Stimulated activated CD4-positive, alpha-beta T cell treated with anti-CD3 and anti-CD28 coated beads, TNF-alpha, amount 100 ng/mL, for 1 hour (primary cell): ENCODE results near the gene CADPS2.

ENCODE experiments used
- DNase-seq, 3 donors: peaks; one replicate each; pipeline ENCODE4 v3.0.0-alpha.2; 2020; ENCODE audit warnings: low read depth in 3 of 3, low spot score in 1 of 3

Gene CADPS2

DNA sequence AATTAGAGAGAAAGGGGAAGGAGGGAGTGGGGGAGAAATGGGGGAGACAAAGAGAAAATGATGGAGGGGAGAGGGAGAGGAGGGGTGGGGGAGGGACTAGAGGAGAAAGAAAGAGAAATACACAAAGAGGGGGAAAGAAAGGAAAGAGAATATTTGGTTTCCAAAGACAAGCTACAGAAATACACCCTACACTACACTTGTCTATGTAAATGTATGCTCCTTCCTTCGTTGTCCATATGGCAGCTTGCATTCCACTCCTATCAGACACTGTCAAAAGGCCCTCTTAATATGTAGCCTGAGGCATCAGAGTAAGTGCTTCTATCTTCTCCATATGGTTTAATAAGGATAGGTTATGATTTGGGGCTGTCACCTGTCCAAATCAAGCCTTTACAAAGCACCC is 488.9 kb downstream of the CADPS2 start:
- DNase-seq: no peak

DNA sequence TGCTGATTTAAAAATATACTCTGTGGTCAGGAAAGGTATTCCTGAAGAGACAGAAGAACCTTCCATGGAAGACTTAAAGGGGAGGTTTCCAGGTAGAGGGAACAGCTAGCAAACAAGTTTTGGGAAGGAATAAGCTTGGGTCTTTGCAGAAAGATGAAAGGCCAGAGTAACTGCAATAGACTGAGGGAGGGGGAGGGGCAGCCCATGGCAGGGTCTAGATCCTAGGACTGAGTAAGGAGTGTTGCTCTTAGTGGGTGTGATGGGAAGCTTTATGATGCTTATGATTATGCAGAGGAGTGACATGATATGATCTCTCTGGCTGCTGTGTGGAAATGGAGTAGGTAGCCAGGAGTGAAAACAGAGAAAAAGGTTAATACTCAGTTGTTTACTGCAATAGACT is 491.7 kb downstream of the CADPS2 start:
- no peak for DNase-seq

DNA sequence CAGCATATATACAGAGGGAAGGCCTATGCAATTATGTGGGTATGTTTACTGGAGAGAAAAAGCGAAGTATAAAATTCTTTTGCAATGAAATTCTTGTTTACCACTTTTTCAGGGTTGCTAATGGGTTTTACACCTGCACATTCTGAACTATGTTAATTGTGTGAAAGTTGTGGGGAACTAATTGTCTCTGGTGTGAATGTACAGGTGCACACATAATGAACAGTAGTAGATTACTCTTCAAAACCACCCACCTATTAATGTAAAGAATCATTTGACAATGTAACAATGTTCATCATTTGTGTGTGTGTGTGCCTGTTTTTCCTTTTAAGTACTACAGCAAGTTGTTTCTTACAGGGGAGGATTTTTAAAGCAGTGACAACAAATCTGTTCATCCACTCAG is 501.7 kb downstream of the CADPS2 start:
- DNase-seq: no peak

DNA sequence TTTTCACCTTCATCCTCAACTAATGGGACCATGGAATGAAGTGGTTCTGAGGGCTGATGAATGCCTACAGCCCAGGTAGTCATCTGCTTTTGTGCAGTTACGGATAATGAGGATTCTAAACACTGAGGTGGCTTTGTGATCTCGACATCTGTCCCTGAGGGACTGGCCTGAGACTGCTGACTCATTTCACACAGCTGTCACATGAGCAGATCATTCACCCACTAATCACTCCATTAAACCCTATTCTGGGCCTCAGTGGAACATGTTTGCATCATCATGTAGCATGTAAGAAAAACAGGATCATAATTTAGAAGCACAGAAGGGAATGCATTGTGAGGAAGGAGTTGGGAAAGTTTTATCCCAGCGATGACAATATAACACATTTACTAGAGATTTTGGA is 502.3 kb downstream of the CADPS2 start:
- DNase-seq: no peak

DNA sequence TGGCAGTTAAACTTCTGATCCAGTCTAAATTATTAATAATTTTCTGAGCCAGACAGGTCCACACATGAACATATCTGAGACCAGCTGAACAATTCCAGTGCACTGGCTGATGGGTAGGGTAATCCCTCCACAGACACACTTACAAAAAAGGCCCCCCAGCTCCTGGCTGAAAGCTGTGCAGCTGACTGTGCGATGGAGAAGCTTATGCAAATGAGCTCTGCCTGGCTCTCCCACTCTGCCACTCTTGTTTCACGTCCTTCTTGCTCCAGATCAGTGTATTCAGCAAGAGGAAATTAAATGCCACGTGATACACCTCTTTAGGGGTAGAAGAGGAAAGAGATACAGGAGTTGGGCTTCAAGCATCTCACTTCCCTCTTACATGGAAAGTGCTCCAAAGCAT is 505.3 kb downstream of the CADPS2 start:
- no peak for DNase-seq

DNA sequence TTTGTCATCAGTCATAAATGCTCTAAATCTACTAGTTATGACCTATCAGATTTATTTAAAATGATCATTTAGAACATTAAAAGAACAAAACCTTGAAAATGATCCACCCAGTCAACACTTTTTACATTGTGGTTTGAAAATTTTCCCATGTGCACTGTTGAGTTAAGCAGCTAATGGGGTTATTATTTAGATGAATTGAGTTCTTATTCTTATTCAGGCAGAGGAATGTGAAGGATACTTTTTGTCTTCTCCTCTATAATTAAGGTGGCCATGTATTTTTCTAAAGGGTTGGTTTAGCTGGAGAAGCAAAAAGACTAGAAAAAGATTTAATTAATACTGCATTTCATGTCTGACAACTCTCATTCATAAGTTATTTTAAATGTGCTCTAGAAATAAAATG is 506.8 kb downstream of the CADPS2 start:
- DNase-seq: no peak

DNA sequence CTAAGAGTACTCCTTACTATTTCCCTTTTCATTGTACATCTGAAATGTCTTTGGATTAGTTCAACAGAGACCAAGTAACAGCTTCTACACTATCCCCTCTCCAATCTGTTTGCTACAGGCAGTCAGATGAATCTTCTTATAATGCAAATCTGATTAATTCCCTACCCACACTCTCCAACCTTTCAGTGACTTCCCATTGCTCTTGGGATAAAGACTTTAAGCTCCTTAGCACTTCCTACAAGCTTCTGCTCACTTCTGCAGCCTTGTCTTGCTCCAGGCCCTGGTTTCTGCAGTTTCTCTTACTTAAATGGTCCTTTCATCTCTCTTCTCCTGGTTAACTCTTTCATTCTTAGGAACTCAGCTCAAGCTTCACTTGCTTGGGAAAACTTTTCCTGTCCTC is 516.5 kb downstream of the CADPS2 start:
- no peak for DNase-seq

DNA sequence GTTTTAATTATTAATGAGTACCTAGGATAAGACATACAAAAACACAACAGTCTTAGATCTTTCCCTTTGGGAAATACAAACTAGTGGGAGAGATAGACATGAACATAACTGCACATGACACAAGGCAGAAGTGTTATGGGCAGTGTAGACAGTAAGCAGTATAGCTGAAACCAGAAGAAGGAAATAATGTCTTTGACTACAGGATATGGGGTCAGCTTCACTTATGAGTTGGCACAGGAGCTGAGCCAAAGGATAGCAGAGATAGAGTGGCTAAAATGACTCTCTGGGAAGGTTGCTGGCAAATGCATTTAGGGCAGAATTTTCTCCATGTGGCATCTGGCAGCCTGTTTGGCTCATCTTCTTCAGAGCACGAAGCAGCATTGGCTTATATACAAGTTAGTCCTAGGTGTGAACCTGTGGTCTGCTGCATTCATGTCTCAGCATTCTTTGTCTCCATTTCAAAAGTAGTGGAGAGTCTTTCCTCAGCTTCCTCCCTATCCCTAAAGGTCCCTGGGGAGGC is 521.4 kb downstream of the CADPS2 start:
- no peak for DNase-seq

DNA sequence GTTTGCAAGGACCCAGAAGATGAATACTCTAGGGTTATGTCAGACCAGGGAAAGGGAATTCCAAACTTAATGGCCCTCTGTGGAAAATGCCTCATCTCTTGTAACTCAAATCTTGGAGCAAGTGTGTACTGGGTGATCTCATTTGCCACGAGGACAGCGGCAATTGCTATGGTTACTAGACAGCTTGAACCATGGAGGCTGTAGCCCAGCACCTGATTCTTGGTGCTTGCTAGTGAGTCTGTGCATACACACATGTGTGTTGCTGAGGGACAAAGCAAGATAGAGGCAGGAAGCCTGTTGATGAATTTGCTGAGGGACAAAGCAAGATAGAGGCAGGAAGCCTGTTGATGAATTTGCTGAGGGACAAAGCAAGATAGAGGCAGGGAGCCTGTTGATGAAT is 523.1 kb downstream of the CADPS2 start:
- no peak for DNase-seq

DNA sequence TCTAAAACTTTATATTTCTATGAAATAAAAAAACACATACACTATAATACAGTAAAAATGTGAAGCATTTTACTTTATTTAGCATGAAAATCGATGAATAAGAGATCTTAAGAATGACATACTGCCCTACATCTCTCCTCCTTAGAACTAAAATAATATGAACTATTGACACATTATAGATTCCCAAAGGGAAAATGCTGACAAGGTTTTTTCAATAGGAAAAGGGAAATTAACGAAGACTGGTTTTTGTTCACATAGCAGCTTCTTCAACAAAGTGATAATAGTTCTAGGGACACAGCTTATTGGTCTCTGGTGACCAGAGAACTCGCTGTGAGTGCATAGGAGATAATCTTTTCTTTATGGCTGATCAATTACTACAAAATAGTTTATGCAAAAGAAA is 523.8 kb downstream of the CADPS2 start:
- DNase-seq: no peak

DNA sequence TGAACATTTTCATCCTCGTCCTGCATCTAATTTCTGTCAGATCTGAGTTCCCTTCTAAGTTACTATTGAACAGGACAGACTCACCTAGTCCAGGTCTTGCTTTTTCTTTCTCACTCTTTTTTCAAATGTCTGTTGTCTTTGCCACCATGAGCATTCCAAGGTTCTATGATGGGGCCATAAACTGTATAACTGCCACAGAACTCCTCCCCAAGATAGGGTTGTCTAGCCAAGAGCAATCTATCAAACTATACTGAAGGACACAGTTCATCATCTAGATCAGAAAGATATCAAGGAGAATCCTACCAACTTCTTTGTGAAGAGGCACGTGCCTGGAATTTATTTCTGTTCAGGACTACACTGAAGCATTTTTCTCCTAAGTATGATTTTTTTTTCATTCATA is 531.6 kb downstream of the CADPS2 start:
- DNase-seq: no peak

DNA sequence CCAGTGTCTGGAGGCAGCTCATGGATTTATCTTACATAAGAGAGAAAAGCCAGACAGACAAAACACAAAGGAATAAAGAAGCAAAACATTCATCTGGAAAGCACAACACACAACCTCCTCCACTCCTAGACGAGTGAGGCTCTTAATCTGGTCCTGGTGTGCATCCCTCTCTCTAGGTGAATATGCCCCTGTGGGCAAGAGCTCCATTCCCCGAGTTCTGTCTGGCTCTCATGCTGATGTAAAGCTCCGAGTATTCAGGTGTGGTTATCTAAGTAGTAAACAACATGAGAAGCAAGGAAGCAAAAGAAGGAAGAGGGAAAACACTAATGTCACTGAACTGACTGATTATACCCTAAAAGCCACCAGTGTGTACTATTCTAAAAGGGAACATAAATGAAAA is 533.8 kb downstream of the CADPS2 start:
- no peak for DNase-seq

DNA sequence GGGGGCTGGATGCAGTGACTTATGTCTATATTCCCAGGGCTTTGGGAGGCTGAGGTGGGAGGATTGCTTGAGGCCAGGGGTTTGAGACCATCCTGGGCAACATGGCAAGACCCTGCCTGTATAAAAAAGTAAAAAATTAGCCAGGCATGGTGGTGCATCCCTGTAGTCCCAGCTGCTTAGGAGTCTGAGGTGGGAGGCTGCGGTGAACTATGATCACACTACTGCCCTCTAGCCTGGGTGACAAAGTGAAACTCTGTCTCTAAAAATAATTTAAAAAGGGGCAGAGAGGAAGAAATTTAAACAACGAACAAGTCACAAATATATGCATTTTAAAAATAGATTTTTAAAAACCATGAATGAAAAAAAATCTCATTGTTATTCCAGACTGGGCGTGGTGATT is 535.6 kb downstream of the CADPS2 start:
- no peak for DNase-seq

DNA sequence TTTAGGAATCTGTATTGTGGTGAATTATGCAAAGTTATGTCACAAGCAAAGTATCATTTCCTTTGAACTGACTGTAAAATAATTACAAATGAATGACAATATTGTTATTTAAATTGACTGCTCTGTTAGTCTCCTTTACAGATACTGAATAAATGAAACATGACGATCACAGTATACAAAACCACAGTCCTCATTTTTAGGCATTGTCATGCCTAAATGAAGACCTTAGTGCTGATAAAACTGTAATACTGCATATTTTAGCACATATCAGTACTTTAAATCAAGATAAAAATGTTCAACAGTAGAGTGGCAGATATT is 542.0 kb downstream of the CADPS2 start:
- no peak for DNase-seq

DNA sequence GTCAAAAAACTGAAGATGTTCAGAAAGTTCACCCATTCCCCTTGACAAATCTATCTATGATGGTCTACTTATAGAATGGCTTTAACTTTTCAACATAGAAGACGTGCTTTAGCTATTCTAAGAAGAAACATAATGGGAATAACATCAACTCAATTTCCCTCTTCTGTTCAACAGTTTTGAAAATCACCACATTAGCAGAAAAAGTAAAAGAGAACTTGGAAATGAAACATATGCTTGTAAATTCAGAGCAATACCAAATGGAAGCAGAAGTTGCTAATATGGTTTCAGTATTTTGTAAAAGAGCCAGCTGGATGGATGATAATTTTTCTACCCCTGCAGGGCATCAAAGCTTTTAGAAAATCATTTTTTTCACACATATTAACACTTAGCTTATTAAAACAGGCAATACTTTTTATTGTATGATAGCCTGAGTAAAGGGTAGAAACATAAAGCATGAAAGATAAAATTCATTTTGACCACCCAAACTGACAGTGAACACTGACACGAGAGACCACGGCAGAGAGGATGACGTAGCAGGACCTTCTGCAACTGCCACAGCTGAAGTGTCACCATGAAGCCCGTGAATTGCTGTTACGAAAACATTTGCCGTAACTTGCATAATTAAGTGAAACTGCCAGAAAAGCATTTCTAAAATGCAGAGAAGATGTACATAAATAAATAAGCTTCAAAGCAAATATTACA is 542.5 kb downstream of the CADPS2 start:
- DNase-seq: no peak

DNA sequence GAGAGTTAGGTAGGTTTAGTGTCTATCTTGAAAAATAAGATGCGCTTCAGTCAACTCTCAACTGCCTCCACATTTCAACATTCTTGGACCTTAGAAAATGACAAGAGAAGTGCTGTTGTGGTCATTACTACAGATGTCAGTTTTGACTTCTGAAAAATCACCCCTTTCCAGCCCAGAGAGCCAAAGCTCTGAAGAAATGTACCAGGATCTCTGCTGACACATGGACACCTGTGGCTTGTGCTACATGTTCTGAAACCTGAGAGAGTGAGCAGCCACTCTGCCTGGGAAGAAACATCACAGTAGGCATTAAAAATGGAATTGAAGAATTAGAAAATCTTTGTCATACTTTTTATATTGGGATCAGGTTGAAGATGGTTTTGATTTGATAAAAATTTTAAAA is 545.8 kb downstream of the CADPS2 start:
- DNase-seq: no peak

DNA sequence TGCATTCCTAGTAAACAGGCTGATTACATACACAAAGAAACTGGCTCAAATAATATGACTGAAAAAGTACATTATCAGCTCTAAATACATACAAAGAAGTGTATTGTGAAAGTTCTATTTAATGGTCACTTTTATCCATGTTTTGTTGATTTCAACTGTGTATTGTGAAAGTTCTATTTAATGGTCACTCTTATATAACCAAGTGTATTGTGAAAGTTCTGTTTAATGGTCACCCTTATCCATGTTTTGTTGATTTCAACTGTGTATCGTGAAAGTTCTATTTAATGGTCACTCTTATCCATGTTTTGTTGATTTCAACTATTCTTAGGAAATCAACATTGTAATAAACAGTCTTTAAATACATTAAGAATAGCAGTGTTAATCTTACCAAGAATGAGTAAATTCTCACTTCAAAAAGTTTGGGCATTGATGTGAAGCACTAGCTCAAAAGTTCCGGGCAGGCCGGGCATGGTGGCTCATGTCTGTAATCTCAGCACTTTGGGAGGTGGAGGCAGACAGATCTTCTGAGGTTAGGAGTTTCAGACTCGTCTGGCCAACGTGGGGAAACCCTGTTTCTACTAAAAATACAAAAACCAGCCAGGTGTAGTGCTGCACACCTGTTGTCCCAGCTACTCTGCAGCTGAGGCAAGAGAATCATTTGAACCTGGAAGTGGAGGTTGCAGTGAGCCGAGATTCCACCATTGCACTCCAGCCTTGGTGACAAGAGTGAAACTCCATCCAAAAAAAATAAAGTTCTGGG is 546.9 kb downstream of the CADPS2 start:
- no peak for DNase-seq

DNA sequence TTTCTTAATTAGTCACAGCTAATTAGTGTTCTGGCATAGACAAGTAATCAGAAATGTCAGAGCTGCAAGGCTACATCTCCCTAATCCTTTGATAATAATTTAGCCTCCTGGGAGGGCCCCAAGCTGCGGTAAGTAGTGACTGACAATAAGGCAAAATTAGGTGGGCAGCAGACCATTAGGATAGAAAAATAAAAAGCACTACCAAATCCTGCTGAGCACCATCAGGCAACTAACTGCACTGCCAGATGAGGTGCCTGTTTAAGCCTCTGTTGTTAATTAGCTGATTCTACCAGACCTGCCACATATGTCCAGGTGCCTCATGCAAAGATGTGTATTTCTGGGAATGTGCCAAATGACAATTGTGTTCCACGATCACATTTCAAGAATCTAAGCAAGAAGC is 549.2 kb downstream of the CADPS2 start:
- no peak for DNase-seq

DNA sequence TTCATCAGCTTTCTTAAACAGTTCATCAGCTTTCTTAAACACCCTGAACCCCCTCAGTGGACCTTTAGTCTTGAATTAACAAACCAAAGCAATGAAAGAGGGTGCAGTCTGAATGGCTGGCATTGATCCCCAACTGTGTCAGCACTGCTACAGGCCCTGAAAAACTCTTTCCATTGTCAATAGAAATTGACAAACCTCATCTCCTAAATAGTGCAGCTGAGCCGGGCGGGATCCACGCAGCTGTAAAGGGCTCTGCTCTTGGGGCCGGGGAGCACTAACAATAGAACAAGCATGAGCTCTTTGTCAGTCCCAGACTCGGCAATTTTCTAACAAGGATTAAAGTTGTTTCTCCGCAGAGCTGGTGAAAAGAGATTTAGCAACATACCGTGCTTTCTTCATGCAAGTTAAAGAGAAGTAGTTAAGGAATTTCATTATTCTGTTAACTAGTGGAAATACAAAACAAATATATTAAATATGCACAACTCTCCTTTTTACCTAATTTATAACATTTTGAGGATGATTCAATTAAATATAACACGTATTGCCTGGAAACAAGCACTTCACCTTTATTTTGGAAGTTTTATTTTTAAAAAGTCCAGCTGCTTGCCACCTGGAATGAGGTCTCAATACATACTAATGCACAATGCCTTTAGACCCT is 557.0 kb downstream of the CADPS2 start:
- no peak for DNase-seq

DNA sequence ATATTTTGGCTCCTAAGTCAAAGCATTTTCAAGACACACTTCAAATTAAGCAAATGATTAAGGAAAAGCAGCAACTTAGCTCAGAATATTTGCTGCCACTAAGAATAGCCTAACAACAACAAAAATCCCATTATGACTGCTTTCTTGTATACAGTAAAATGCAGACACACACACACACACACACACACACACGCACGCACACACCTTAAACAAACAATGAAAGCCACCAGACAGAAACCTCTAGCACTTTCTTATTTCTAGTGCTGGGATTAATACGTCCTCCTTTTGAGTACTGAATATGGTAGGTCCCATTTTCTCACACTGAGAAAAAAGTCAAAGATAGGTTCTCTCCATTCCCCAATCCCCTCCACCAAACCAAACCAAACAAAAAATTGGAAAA is 558.3 kb downstream of the CADPS2 start:
- DNase-seq: no peak

DNA sequence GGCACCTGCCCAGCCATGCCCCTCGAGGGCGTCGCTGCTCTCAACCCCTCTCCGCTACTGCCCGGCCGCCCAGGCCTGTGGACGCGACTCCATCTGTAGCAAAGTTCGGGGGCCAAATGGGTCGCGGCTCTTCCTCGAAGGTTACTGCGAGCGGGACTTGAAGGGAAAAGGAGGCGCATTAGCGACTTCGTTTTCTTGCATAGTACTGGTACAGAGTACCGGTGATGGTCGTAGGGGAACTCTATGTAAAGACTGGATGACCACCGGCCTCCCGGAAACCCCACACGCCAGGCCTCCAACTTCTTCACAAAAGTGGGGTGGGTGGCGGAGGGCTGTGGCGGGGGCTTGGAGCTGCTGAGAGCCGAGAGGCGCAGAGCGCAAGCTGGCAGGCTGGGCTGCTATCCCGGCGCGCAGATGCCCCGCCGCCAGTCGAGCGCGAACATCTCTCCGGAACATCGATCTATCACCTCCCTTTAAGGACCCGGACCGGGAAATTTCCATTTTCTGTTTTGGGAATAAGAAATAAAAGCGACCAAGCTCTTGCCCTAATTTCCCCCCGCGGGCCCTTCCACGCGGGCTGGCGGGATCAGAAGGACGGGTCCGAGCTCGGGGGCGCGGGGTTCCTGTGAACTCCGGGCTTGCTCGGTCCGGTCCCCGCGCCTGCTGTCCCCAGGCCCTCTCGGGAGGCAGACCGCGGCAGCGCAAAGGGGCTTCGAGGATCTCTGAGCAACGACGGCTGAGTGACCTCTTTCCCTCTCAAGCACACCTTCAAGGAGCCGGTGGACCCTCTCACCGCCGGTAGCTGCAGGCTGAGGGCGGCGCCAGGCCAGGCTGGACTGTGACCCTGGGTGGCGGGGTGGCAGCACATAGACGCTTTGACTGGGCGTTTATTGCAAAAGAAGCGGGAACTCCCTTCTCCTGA is 569.5 kb downstream of the CADPS2 start:
- no peak for DNase-seq
